Stimulated activated CD8-positive, alpha-beta memory T cell treated with anti-CD3 and anti-CD28 coated beads, Interleukin-2, amount 100 ng/mL, for 1 hour (primary cell): ENCODE data around the gene EEIG2.
"Not testable (repeated sequence)": the region's sequence is repeated elsewhere in the genome, so short reads cannot be mapped to it uniquely, and the experiment has no call there.

Experiments
- DNase-seq, 2 donors: peaks; one replicate each; pipeline ENCODE4 v3.0.0-alpha.2; 2020; ENCODE audit warnings: low read depth in 2 of 2

Gene EEIG2

GRCh38 chr1:108547493-108547892 lies 12.4 kb upstream of the EEIG2 start:
- not testable (repeated sequence) for DNase-seq

GRCh38 chr1:108551137-108551862 lies 8.6 kb upstream of the EEIG2 start:
- no peak for DNase-seq

DNA sequence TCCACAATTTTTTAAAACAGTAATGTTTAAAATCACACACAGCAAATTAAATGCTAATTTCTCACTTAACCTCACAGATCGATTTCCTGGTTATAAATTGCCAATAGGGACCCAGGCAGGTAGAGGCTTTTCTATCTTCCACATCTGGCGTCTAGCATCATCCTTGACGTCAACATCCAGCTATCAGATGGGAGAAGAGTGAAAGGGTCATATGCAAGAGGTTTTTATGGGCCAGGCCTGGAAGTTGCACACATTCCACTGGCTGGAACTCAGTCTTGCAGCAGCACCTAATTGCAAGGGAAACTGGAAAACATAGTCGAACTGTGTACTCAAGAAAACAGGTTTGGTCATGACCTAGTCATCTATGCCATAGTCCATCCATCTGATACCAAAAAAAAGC lies 6.0 kb upstream of the EEIG2 start:
- no peak for DNase-seq

- DNase-seq: no peak
Observed at GRCh38 chr1:108554682-108555427, 5.0 kb upstream of the EEIG2 start.

DNA sequence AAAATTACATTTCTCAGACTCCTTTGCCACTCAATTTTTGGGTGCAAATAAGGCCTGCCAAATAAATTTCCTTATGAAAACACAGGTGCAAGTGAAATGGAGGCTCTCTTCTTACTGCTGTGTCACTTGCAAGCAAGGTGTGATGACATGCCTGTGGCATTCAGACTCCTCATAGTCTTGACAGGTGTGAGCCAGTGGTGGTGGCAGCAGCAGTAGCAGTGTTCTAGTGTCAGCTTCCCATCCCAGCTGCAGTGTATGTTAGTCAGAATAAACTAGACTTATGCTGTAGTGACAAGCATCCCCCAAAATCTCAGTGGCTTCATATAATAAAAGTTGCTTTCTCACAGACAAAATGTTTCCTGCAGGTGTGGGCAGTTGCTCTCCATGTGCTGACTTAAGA lies 3.8 kb upstream of the EEIG2 start:
- DNase-seq: no peak

- no peak for DNase-seq
Observed at GRCh38 chr1:108556499-108556898, 3.4 kb upstream of the EEIG2 start.

DNA sequence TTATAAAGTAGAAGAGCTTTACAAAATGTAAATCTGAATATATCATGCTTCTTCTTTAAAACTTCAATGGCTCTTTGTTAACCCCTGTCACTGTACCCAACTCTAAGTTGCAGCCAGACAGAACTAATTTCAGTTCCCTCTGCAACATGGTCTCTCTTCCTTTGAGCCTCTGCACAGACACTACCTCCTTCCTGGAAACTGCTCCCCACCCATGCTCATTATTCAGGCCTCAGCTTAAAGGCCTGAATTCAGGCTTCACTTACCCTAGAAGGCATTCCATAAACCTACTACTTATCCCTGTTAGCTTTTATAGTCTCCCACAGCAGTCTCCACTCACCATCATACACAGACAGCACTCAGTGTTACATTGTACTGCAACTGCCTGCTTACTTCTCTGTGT lies 2.6 kb upstream of the EEIG2 start:
- DNase-seq: no peak

DNA sequence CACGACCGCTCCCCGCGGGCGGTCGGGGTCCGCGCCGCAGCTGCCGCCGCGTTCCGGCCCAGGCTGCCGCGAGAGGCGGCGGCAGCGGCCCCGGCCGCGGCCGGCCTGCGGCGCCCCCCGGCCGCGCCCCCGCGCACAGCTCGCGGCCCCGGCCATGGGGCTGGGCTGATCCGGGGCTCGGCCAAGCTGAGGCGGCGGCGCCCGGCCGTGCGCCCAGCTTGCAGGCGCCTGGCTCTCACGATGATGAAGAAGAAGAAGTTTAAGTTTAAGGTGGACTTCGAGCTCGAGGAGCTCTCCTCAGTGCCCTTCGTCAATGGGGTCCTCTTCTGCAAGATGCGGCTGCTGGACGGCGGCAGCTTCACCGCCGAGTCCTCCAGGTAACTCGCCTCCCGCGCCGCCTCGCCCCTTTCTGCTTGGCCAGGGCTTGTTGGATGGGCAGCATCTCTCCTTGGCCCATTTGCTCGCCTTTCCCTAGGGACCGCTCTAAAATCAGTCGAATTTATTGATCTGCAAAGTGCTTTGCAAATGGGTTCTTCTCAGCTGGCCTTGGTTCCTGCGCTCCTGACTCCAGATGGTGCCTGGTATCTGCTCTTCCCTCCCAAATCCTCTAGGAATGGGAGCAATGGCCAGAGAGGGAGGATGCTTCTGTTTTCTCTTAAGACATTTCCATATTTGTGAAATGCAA lies 431 bp downstream of the EEIG2 start:
- DNase-seq: no peak

DNA sequence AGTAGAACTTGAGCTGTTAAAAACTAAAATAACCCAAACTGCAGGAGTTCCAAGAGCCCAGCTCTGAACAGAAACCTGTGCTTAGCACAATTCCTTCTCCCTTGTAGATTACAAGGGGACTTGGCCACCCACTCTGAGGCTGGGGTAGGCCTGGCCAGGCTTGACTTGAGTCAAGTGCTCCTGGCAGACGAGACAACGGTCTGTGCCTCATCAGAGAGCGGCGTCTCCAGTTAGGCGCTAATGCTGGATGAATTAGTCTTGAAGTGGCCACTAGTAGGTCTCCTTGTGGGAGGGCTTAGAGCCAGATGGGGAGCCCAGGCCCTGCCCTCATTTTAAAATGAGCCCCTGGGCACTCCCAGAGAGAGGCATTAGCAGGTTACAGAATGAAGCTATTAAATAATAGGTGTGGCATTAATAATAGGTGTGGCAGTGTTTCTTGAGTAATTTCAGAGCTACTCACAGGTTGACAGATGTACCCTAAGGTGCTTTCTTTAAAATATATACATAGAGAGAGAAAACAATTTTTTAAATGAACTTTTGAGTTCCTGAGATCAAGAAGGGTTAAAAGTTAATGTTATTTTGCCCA lies 1.1 kb downstream of the EEIG2 start:
- DNase-seq: peak in 1 of 2 donors; percentile 21

DNA sequence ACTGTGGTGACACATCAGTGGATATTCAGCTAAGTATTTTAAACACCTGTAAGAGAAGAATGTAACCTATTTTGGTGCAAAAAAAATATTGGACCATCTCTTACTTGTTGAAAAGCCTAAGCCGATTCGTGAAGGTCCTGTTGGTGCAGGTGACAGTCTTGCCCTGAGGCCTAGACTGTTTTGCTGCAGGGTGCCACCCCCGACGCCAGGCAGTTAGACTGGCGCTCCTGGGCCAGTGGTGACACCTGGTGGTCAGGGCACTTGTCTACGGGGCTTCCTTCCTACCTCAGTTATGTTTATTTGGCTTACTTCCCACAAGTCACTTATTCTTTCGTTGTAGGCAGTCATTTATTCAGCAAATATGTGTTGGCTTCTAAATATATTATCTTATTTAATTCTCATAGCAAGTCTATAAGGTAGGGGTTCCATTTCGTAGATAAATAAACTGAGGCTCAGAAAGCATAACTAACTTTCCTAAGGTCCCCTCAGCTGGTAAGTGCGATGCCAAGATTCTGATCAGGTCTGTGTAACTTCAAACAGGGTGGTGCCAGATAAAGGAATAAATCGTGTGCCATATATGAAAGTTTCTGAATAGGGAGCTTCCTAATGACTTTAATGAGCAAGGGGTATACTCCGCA lies 1.9 kb downstream of the EEIG2 start:
- peak; percentile 59 to 74 for DNase-seq

- no peak for DNase-seq
Observed at GRCh38 chr1:108563808-108564207, 3.9 kb downstream of the EEIG2 start.

DNA sequence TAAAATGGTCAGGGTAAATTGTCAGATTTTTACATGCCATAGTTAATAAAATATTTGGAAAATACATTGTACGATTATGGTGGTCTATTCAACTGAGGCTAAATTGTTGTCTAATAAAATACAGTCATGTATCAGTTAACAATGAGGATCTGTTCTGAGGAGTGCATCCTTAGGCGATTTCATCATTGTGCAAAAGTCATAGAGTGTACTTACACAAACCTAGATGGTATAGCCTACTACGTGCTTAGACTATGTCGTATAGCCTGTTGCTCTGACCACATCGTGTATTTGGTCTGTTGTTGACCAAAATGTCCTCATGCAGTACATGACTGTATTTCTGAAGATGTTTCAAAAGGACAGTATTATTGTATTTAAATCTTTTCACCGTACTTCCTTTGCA lies 5.2 kb downstream of the EEIG2 start:
- no peak for DNase-seq

- DNase-seq: no peak
Observed at GRCh38 chr1:108565512-108565911, 5.6 kb downstream of the EEIG2 start.

DNA sequence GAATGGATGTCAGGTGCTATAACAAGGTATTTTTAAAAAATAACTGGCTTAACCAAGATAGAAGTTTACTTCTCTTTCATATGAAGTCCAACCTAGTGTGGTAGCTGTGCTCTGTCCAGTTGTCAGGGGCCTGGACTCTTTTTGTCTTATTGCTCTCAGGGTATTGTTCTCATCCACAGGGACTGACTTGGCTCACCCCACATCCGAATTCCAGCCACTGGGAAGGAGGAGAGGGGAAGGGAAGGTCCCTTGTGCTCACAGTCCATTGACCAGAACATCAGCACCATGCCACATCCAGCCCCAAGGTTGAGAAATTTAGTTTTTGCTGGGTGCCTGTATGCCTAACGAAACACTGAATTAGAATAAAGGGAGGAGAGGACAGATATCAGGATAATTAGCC lies 8.7 kb downstream of the EEIG2 start:
- DNase-seq: no peak

GRCh38 chr1:108569097-108569728 lies 9.3 kb downstream of the EEIG2 start:
- no peak for DNase-seq

GRCh38 chr1:108570128-108570527 lies 10.2 kb downstream of the EEIG2 start:
- DNase-seq: no peak

DNA sequence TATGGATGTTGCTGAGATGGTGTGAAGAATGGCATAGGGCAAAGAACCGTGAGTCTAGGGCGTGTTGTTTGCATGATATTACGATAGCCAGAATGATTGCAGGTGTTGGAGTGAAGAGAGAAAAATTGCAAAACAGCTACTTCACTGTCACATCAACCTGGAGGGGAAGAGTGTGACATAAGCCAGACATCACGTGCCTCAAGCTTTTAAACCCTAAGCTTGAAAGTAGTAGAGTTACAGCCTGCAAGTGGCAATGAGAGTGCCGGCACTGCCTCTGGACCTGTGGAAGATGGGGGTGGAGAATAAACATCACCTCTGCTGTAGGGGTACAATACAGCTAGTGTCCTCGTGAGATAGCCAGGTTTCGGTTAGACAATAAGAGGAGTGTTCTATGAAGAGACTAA lies 11.1 kb downstream of the EEIG2 start:
- DNase-seq: no peak

GRCh38 chr1:108572182-108572581 lies 12.3 kb downstream of the EEIG2 start:
- no peak for DNase-seq

DNA sequence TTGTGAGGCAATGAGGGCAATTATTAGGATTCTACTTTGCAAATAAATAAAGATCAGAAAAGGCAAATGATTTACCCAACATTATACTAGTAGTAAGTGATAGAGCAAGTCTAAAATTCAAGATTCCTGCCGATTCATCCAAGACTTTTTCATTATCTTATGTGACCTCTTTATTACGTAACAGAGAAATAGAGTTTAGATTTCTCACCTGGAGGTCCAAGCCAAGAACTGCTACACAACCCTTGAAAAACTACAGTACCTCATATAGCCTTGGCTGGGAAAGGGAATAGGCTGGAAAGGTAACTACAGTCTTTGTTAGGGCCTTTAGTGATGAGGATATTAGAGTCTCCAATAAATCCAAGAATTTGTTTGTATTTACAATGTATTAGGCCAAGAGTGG lies 13.3 kb downstream of the EEIG2 start:
- DNase-seq: no peak

DNA sequence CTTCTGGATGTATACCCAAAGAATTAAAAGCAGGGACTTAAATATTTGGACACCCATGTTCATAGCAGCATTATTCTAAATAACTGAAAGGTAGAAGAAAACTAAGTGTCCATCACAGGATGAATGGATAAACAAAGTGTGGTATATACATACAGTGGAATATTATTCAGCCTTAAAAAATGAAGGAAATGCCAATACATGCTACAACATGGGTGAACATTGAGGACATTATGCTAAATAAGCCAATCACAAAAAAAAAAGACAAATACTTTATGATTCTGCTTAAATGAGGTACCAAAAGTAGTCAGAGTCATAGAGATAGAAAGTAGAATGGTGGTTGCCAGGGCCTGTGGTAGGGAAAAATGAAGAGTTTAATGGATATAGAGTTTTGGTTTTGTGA lies 14.1 kb downstream of the EEIG2 start:
- DNase-seq: no peak

- DNase-seq: no peak
Observed at GRCh38 chr1:108575375-108575774, 15.5 kb downstream of the EEIG2 start.
